K562 (cell line): ENCODE data around the gene MCC. TPM values are rescaled to one million over a fixed set of nuclear protein-coding genes. Genes with fewer than 3 reads are reported as not detected.

Source experiments
- ATAC-seq: fragments of 200-7000 bp; cut with Tn5 transposase; 3 replicates; pipeline ENCODE4 v1.9.1; 2020; ENCODE audit warnings: moderate library complexity
- BruUV-seq: library from RNA; stranded (reverse); fragments of 400-500 nt; replicated peaks from 2 replicates; lab custom pipeline; 2021; lab: Mats Ljungman, UMichigan
- CTCF ChIA-PET: fragments of 300-600 bp; formaldehyde crosslinking; extraction: SDS; loops from one replicate; lab custom pipeline; 2021; ENCODE audit warnings: low intra/inter-chr PET ratio; lab: Yijun Ruan, JAX
- POLR2A ChIA-PET: fragments of 300-600, 350-650 bp; sonication (Branson Sonifier 250); formaldehyde crosslinking; extraction: SDS; loops from one replicate; lab custom pipeline; 2021; ENCODE audit warnings: antibody characterized with exemption, inconsistent platforms; lab: Yijun Ruan, JAX
- DNase-seq, 4 experiments: peaks; one replicate each; pipeline versions ENCODE4 v3.0.0 to v3.0.0-alpha.2; 2011 to 2018; ENCODE audit warnings: low spot score in 3 of 4, mixed read lengths in 3 of 4; ENCODE audit errors: extremely low read depth in 1 of 4
- FAIRE-seq: peaks from 2 replicates; lab custom pipeline; 2011; peaks lifted over from hg19 to GRCh38; lab: Jason Lieb, UNC
- H2AFZ ChIP-seq: 2 replicates; pipeline ENCODE4 v1.6.0; 2011; ENCODE audit warnings: low read depth, low read length, control low read depth, inconsistent platforms
- H3K27ac ChIP-seq: fragments of 200-600 bp; 3 replicates; pipeline ENCODE4 v1.8.0; 2011; ENCODE audit warnings: low read depth, mild to moderate bottlenecking, control low read depth, inconsistent platforms, low read length, moderate library complexity, mixed read lengths; ENCODE audit errors: extremely low read depth
- H3K27me3 ChIP-seq, 2 experiments: fragments of 300-600 bp in 1 of 2; 2 replicates in 1 of 2; 3 replicates in 1 of 2; pipeline versions ENCODE4 v1.6.0 to v1.8.0; 2011; ENCODE audit warnings: inconsistent platforms in 2 of 2, low read length in 2 of 2, mild to moderate bottlenecking in 1 of 2, mixed read lengths in 1 of 2, moderate library complexity in 1 of 2; ENCODE audit not compliant: control insufficient read depth in 2 of 2, insufficient read depth in 2 of 2
- H3K36me3 ChIP-seq: fragments of 300-600 bp; 3 replicates; pipeline ENCODE4 v1.8.0; 2011; ENCODE audit warnings: mild to moderate bottlenecking, low read length, inconsistent platforms; ENCODE audit not compliant: control insufficient read depth, insufficient read depth
- H3K4me1 ChIP-seq, 2 experiments: fragments of 200-600 bp in 1 of 2; replicated peaks in 1 of 2; 2 replicates in 1 of 2; 3 replicates in 1 of 2; pipeline versions ENCODE4 v1.5.1 to v1.8.0; 2011; ENCODE audit warnings: inconsistent platforms in 2 of 2, low read length in 2 of 2, mild to moderate bottlenecking in 1 of 2, mixed read lengths in 1 of 2, moderate library complexity in 1 of 2; ENCODE audit not compliant: control insufficient read depth in 2 of 2, insufficient read depth in 2 of 2
- H3K4me2 ChIP-seq: 2 replicates; pipeline ENCODE4 v1.6.1; 2011; ENCODE audit warnings: low read length, control low read depth, inconsistent platforms, mixed read lengths; ENCODE audit not compliant: insufficient read depth
- H3K4me3 ChIP-seq: fragments of 200-600 bp; sonication (generic), shearing (Covaris generic); 2 replicates; pipeline ENCODE4 v1.5.1; 2016; ENCODE audit warnings: control low read depth, inconsistent platforms
- H3K79me2 ChIP-seq: fragments of 200-600 bp; 3 replicates; pipeline ENCODE4 v1.8.0; 2011; ENCODE audit warnings: low read length, inconsistent platforms; ENCODE audit not compliant: control insufficient read depth, insufficient read depth
- H3K9ac ChIP-seq, 2 experiments: 2 replicates each; pipeline versions ENCODE4 v1.6.0 to v1.6.1; 2011; ENCODE audit warnings: low read depth in 2 of 2, low read length in 2 of 2, control low read depth in 1 of 2, inconsistent platforms in 1 of 2, mild to moderate bottlenecking in 1 of 2, mixed read lengths in 1 of 2; ENCODE audit not compliant: insufficient read depth in 1 of 2
- H3K9me1 ChIP-seq: one replicate; pipeline ENCODE4 v1.6.0; 2011; ENCODE audit warnings: inconsistent platforms, mild to moderate bottlenecking, low read length, moderate library complexity; ENCODE audit not compliant: control insufficient read depth, insufficient read depth
- H3K9me3 ChIP-seq: replicated peaks from 2 replicates; pipeline ENCODE4 v1.5.1; 2011; ENCODE audit warnings: low read depth, low read length, inconsistent platforms; ENCODE audit not compliant: control insufficient read depth, insufficient read depth
- H4K20me1 ChIP-seq: replicated peaks from 2 replicates; pipeline ENCODE4 v1.6.1; 2011; ENCODE audit warnings: low read length, inconsistent platforms, mixed read lengths; ENCODE audit not compliant: control insufficient read depth, insufficient read depth
- E4F1 ChIP-seq: fragments of 250-450 bp; sonication (Bioruptor Pico); IDR thresholded peaks from 2 replicates; pipeline ENCODE4 v1.5.0; 2021; ENCODE audit warnings: mild to moderate bottlenecking, borderline replicate concordance
- IRF1 ChIP-seq: sonication (generic); formaldehyde crosslinking; IDR thresholded peaks from 2 replicates; pipeline ENCODE4 v1.8.0; 2022; ENCODE audit warnings: missing genetic modification reagents, mild to moderate bottlenecking, borderline replicate concordance
- MEF2D ChIP-seq: conservative IDR thresholded peaks from 2 replicates; pipeline ENCODE4 v1.6.1; 2016; ENCODE audit warnings: low read depth, missing genetic modification characterization, missing compliant biosample characterization
- MEIS2 ChIP-seq: fragments of 450-650 bp; IDR thresholded peaks from 2 replicates; pipeline ENCODE4 v1.6.1; 2014; ENCODE audit warnings: mild to moderate bottlenecking; ENCODE audit not compliant: partially characterized antibody
- PHF20 ChIP-seq: fragments of 450-650 bp; IDR thresholded peaks from 2 replicates; pipeline ENCODE4 v1.6.1; 2018; ENCODE audit not compliant: partially characterized antibody
- PPARD ChIP-seq: fragments of 250-450 bp; sonication (Bioruptor Pico); IDR thresholded peaks from 2 replicates; pipeline ENCODE4 v1.8.0; 2022; ENCODE audit warnings: inconsistent platforms, mild to moderate bottlenecking, moderate library complexity
- USF1 ChIP-seq: sonication (generic); formaldehyde crosslinking; IDR thresholded peaks from 2 replicates; pipeline ENCODE4 v1.9.0; 2022; ENCODE audit warnings: mild to moderate bottlenecking, missing genetic modification reagents
- XRCC3 ChIP-seq: fragments of 450-650 bp; IDR thresholded peaks from 2 replicates; pipeline ENCODE4 v1.6.1; 2017; ENCODE audit warnings: mild to moderate bottlenecking, moderate library complexity
- ZNF184 ChIP-seq: sonication (generic); formaldehyde crosslinking; IDR thresholded peaks from 2 replicates; pipeline ENCODE4 v1.5.0; 2020; ENCODE audit warnings: missing genetic modification reagents
- WGBS: fragments of 100-300 bp; shearing (Covaris generic); methylation state at CpG from one replicate; pipeline ENCODE4 v1.1.6; 2016; ENCODE audit warnings: low coverage, mixed read lengths; ENCODE audit not compliant: insufficient coverage; ENCODE audit errors: missing lambda C conversion rate; 5-methylcytosine and 5-hydroxymethylcytosine counted together
- in situ Hi-C: fragments of 300-500 bp; cut with MboI; formaldehyde crosslinking; loops from 4 replicates; pipeline ENCODE4 v1.15.0; 2018; ENCODE audit warnings: inconsistent platforms, mixed read lengths
- intact Hi-C: fragments of 100-400 bp; cut with micrococcal nuclease; formaldehyde crosslinking; loops from 2 replicates; pipeline ENCODE4 v1.14.2; 2022
- polyA plus RNA-seq, 8 experiments: library from polyadenylated mRNA; depleted of rRNA in 4 of 8; stranded (reverse) in 5 of 8; unstranded in 3 of 8; fragments of >200 nt; fragmentation: Nextera tagmentation in 2 of 8; fragmentation: Illumina TruSeq in 1 of 8; extraction: Ambion mirVana in 2 of 8; extraction: Trizol in 1 of 8; gene quantifications; 2 replicates each; pipeline versions ENCODE4 v1.2.1 to v1.2.3, GENCODE V29; 2011 to 2014; ENCODE audit warnings: inconsistent platforms in 1 of 8, missing spikeins in 1 of 8
- total RNA-seq, 7 experiments: library from RNA; depleted of rRNA in 6 of 7; stranded (reverse); fragments of >200 nt in 6 of 7; fragmentation: Illumina TruSeq in 2 of 7; extraction: Trizol in 2 of 7; gene quantifications; 2 replicates each; pipeline versions ENCODE4 v1.2.1 to v1.2.3, GENCODE V29; 2011 to 2021; ENCODE audit warnings: low replicate concordance in 1 of 7

MCC gene
- total and polyA plus RNA-seq, 9 of the 15 experiments (the other 6 are each of a cell fraction or from before 2014, with no cell fraction given), result 0.04 to 0.24 (median 0.06) TPM; not detected in 1

GRCh38 chr5:113205807-113206206 lies 282.4 kb downstream of the MCC start:
- intact Hi-C loops (no loop called here), in situ Hi-C loops (no loop called here)
- no peak for TF ChIP-seq PHF20
- TF ChIP-seq ZNF184 (CRISPR knock-in tag), result no peak
- TF ChIP-seq IRF1 (CRISPR knock-in tag), result no peak
- no peak for TF ChIP-seq MEF2D
- no peak for TF ChIP-seq USF1
- TF ChIP-seq MEIS2, result no peak
- TF ChIP-seq PPARD (CRISPR knock-in tag), result no peak
- no peak for TF ChIP-seq E4F1 (CRISPR knock-in tag)
- no peak for TF ChIP-seq XRCC3
- Histone ChIP-seq H3K9ac (no peak overlapping the region), H3K4me1 (peaks cover 7 to 11% of the 10 kb centered on the region in 2 experiments; a peak in 4 of 5 replicates), H3K36me3 (no peaks in the 10 kb centered on the region), H3K27ac (no peak overlapping the region), H3K79me2 (no peaks in the 10 kb centered on the region), H4K20me1 (peaks cover 4% of the 10 kb centered on the region; the same call in 1 of the 2 replicates), H2AFZ (no peak overlapping the region), H3K4me3 (no peak overlapping the region), H3K4me2 (no peak overlapping the region), H3K27me3 (peaks cover 20 to 23% of the 10 kb centered on the region in 2 experiments), H3K9me3 (no peaks in the 10 kb centered on the region), H3K9me1 (no peaks in the 10 kb centered on the region)
- DNase-seq (no peak), FAIRE-seq (no peak), ATAC-seq (no peak)
- 0% methylated on average over 3 of the region's 3 CpGs for WGBS
- ChIA-PET POLR2A (interaction anchor here (0.6 to 1.0 kb wide), 2 partner anchors 9 to 18 kb away, joined by 3 to 4 read pairs; no protein-coding TSS in a partner anchor), CTCF (no interaction called here)
- no TSS peak for BruUV-seq
